Measurements from ENCODE around the gene HRAS. TPM values are rescaled to one million over a fixed set of nuclear protein-coding genes. Genes with fewer than 3 reads are reported as not detected.

HRAS gene
- total and polyA plus RNA-seq, 2 experiments from 2014 or later, result 62.1 to 76.9 TPM

DNA sequence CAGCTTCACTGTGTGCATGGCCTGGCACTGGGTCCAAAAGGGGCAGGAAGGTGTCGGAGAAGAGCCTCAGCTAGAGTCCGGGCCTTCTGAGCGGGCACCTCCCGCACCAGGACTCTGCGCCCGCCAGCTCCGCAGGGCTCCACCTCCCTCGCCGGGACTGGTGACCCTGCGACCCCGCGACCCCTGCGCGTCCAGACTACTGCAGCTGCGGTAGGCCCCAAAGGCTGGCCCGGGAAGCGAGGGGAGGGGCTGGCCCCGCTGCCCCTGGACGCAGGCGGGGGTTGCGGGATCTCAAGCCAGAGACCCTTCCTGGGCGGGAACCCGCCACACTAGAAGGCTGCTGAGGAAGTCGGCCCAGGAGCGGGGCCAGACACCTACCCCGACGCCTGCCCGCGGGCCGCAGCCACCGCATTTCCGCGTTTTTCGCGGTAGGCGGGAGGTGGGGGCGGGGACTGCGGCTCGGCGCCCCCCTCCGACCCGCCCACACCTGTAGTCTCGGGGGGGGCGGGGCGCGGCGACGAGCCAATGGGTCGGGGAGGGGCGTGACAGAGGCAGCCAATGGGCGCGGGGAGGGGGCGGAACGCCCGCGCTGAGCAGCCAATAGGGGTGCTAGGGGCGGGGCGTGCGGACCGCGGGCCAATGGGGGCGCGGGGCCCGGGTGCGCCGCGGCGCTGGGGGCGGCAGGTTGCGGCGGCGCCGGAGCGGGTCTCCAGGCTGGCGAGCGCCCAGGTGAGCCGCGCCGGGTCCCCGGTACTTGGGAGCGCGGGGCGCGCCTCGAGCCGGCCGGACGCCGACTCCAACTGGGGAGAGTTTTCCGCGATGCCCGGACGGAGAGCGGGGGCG is 25.1 kb upstream of the HRAS start, which contains the start of the genes LMNTD2 and RASSF7:
TSS of gene LMNTD2 (minus strand) at position 434 of the 843 bp plus-strand sequence. CDS start at position 412, 22 bp downstream.
TSS of gene RASSF7 (plus strand) at position 666 of the 843 bp plus-strand sequence. CDS start 799 bp downstream, outside the sequence.
- DNase-seq, result peak; percentile 89
- Histone ChIP-seq H3K4me2 (ENCODE audit: unreplicated experiment) (peak within 1 kb of the TSS; percentile 77), H4K20me1 (ENCODE audit: insufficient read depth) (no peaks in the 10 kb centered on the region), H2AFZ (peak within 1 kb of the TSS; percentile 81), H3K9ac (peak within 1 kb of the TSS; percentile 52), H3F3A (ENCODE audit: insufficient read depth) (no peaks in the 10 kb centered on the region), H3K4me1 (ENCODE audit: insufficient read depth) (no peaks in the 10 kb centered on the region), H3K79me2 (ENCODE audit: insufficient read depth) (no peaks in the 10 kb centered on the region), H3K4me3 (peak within 1 kb of the TSS; percentile 79), H3K36me3 (ENCODE audit: low read depth) (no peaks in the 10 kb centered on the region), H3K27me3 (replicated peaks; ENCODE audit: insufficient read depth) (peaks cover 12% of the 10 kb centered on the region; the same call in 1 of the 2 replicates), H3K9me2 (ENCODE audit: insufficient read depth) (no peaks in the 10 kb centered on the region), H3K9me3 (ENCODE audit: low read depth) (no peaks in the 10 kb centered on the region), H3K27ac (no peak within 1 kb of the TSS)
- TF ChIP-seq EZH2 (IDR thresholded peaks at IDR 0.05; ENCODE audit: insufficient read depth, poor library complexity, severe bottlenecking) (no peak), EZH2phosphoT487 (IDR thresholded peaks at IDR 0.05; ENCODE audit: insufficient read depth, low read depth) (no peak)
- 3 to 6% methylated on average over 31 to 65 of the region's 95 CpGs for WGBS, 2 experiments (ENCODE audit: low coverage in 1 of 2, low lambda C conversion rate in 2 of 2, missing lambda C conversion rate in 2 of 2)
- in situ Hi-C loops (cut with MboI), result no loop called here

DNA sequence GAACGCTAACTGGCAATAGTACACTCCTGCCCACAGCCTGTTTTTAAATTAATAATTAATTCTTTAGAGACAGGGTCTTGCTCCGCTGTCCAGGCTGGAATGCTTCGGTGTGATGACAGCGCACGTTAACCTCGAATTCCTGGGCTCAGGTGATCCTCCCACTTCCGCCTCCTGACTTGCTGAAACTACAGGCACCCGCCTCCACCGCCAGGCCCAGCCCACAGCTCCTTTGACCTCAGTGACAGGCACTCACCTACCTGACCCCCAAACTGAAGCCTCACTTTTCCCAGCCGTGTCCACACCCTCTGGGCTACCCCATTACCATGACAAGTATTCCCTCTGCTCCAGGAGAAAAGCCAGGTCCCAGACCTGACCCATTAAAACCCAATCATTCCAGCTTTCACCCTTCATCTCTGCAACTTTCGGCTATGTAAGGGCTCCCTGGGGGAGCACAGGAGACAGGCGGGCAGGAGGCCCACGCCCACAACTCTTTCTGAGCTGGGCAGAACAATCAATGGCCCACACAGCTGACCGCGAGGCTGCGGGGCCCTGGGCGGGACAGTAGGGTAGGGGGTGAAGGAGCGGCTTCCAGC is 24.4 kb upstream of the HRAS start:
- Histone ChIP-seq H3K9me3 (ENCODE audit: low read depth) (no peaks in the 10 kb centered on the region), H3K36me3 (ENCODE audit: low read depth) (no peaks in the 10 kb centered on the region), H3F3A (ENCODE audit: insufficient read depth) (no peaks in the 10 kb centered on the region), H2AFZ (0 out of 2 replicates have a peak overlapping the region, but pooled peaks have one; percentile 38), H3K27me3 (replicated peaks; ENCODE audit: insufficient read depth) (peaks cover 12% of the 10 kb centered on the region), H3K4me2 (ENCODE audit: unreplicated experiment) (no peak overlapping the region), H3K4me3 (no peak overlapping the region), H3K79me2 (ENCODE audit: insufficient read depth) (no peaks in the 10 kb centered on the region), H3K27ac (no peak overlapping the region), H4K20me1 (ENCODE audit: insufficient read depth) (no peaks in the 10 kb centered on the region), H3K9me2 (ENCODE audit: insufficient read depth) (no peaks in the 10 kb centered on the region), H3K4me1 (ENCODE audit: insufficient read depth) (no peaks in the 10 kb centered on the region), H3K9ac (no peak overlapping the region; the same call in 1 of the 2 replicates)
- DNase-seq, result no peak
- in situ Hi-C loops (cut with MboI), result no loop called here
- WGBS, 2 experiments (ENCODE audit: low coverage in 1 of 2, low lambda C conversion rate in 2 of 2, missing lambda C conversion rate in 2 of 2), result 81 to 84% methylated on average over 18 of the region's 18 CpGs
- no peak for TF ChIP-seq EZH2 (IDR thresholded peaks at IDR 0.05; ENCODE audit: insufficient read depth, poor library complexity, severe bottlenecking)
- no peak for TF ChIP-seq EZH2phosphoT487 (IDR thresholded peaks at IDR 0.05; ENCODE audit: insufficient read depth, low read depth)

DNA sequence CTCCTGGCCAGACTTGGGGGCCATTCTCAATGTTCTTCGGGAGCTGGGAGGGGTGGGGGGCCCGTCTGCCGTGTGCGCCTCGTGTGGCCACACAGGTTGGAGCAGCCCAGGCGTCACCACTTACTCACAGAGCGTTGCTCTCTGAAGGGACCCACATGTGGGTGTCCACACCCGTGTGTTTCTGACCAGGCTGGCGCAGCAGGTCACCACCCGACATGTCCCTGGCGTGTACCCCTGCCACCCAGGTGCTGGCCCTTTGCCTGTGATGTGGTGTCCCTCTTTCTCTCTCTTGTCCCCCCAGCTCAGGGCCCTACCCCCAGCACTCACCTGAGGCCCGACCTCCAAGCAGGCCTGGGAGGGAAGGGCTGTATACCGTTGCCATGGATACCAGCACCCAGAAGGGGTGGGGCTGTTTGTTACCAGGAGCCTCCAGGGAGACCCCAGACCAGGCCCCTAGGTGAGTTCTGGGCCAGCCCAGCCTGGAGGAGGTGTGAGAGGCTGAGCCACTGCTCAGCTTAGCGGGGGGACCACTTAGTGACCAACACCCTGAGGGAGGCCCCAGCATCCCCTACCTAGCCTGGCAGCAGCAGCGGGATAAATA is 23.7 kb upstream of the HRAS start:
- Histone ChIP-seq H3K27ac (no peak overlapping the region), H3K9ac (no peak overlapping the region), H4K20me1 (ENCODE audit: insufficient read depth) (no peaks in the 10 kb centered on the region), H3K36me3 (ENCODE audit: low read depth) (no peaks in the 10 kb centered on the region), H2AFZ (no peak overlapping the region), H3K9me2 (ENCODE audit: insufficient read depth) (no peaks in the 10 kb centered on the region), H3K9me3 (ENCODE audit: low read depth) (no peaks in the 10 kb centered on the region), H3K27me3 (replicated peaks; ENCODE audit: insufficient read depth) (peaks cover 12% of the 10 kb centered on the region), H3K4me2 (ENCODE audit: unreplicated experiment) (no peak overlapping the region), H3K4me3 (no peak overlapping the region), H3K79me2 (ENCODE audit: insufficient read depth) (no peaks in the 10 kb centered on the region), H3F3A (ENCODE audit: insufficient read depth) (no peaks in the 10 kb centered on the region), H3K4me1 (ENCODE audit: insufficient read depth) (no peaks in the 10 kb centered on the region)
- 44 to 54% methylated on average over 15 of the region's 15 CpGs for WGBS, 2 experiments (ENCODE audit: low coverage in 1 of 2, low lambda C conversion rate in 2 of 2, missing lambda C conversion rate in 2 of 2)
- no peak for DNase-seq
- in situ Hi-C loops (cut with MboI), result no loop called here
- TF ChIP-seq EZH2phosphoT487 (IDR thresholded peaks at IDR 0.05; ENCODE audit: insufficient read depth, low read depth), result no peak

DNA sequence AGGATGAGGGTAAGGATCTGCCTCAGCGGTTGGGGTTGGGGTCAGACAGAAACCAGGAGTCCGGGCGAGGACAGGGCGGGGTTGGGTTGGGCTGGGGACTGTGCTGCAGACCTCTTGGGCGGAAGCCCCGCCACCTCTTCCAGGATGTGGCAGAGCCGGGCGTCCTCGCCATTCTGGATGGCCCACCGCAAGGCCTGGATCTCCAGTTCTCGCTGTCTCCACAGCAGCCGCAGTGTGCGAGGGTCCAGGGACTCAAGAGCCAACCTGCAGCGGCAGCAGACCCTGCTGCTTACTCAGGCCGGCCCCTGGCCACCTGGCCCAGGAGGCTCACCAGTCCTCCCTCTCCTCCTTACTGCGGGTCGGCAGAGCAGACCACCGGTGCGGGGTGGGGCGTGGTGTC is 23.1 kb upstream of the HRAS start:
- WGBS, 2 experiments (ENCODE audit: low coverage in 1 of 2, low lambda C conversion rate in 2 of 2, missing lambda C conversion rate in 2 of 2), result 72 to 73% methylated on average over 16 to 20 of the region's 20 CpGs

More for the DNA sequence above, 23.1 kb upstream of the HRAS start:
- Histone ChIP-seq H3K9me2 (ENCODE audit: insufficient read depth) (no peaks in the 10 kb centered on the region), H2AFZ (no peak overlapping the region), H3K4me1 (ENCODE audit: insufficient read depth) (no peaks in the 10 kb centered on the region), H3F3A (ENCODE audit: insufficient read depth) (no peaks in the 10 kb centered on the region), H3K27me3 (replicated peaks; ENCODE audit: insufficient read depth) (peaks cover 12% of the 10 kb centered on the region), H3K27ac (no peak overlapping the region), H3K79me2 (ENCODE audit: insufficient read depth) (no peaks in the 10 kb centered on the region), H3K9ac (no peak overlapping the region), H3K9me3 (ENCODE audit: low read depth) (no peaks in the 10 kb centered on the region), H3K36me3 (ENCODE audit: low read depth) (no peaks in the 10 kb centered on the region), H3K4me3 (no peak overlapping the region), H3K4me2 (ENCODE audit: unreplicated experiment) (no peak overlapping the region), H4K20me1 (ENCODE audit: insufficient read depth) (no peaks in the 10 kb centered on the region)
- TF ChIP-seq EZH2phosphoT487 (IDR thresholded peaks at IDR 0.05; ENCODE audit: insufficient read depth, low read depth), result no peak
- TF ChIP-seq EZH2 (IDR thresholded peaks at IDR 0.05; ENCODE audit: insufficient read depth, poor library complexity, severe bottlenecking), result no peak
- no peak for DNase-seq
- in situ Hi-C loops (cut with MboI), result no loop called here

All from GM23248 (cell line).